ENCODE results near the gene CLMN.

GRCh38 chr14:95307402-95308041 lies 12.2 kb downstream of the CLMN start:
- TF ChIP-seq CTCF (conservative IDR thresholded peaks at IDR 0.05; ENCODE audit: low read depth in 2 of 2) (no peak), REST (IDR thresholded peaks at IDR 0.05; ENCODE audit: unreplicated experiment) (no peak), EZH2 (IDR thresholded peaks at IDR 0.05; ENCODE audit: low read depth, unreplicated experiment) (no peak), ZNF462 (CRISPR knock-in tag; IDR thresholded peaks at IDR 0.05) (no peak), POLR2AphosphoS5 (IDR thresholded peaks at IDR 0.05; ENCODE audit: low read depth) (no peak)
